ENCODE results near the gene DHH. TPM values are rescaled to one million over a fixed set of nuclear protein-coding genes. Genes with fewer than 3 reads are reported as not detected.

DHH gene
- total and polyA plus RNA-seq, 2 donors (not counting 3 experiments of a cell fraction or from before 2014, with no cell fraction given) = 2.9 to 3.3 TPM

- dilution Hi-C loops (cut with MboI; ENCODE audit: extremely low pct_ligation_motif_present, low sequenced_read_pairs) = no loop called here
- Histone ChIP-seq H3K36me3 (ENCODE audit: control insufficient read depth in 2 of 2, extremely low read depth in 1 of 2, insufficient read depth in 2 of 2, low read length in 2 of 2) (peaks cover 44 to 85% of the 10 kb centered on the region in 2 experiments), H3K79me2 (ENCODE audit: control insufficient read depth, insufficient read depth, low read length) (peaks cover under 1% of the 10 kb centered on the region), H3K27ac (ENCODE audit: insufficient read depth, low read depth, low read length) (no peak overlapping the region), H3K9me3 (replicated peaks; ENCODE audit: control insufficient read depth, insufficient read depth, low read length) (no peaks in the 10 kb centered on the region), H3K4me1 (ENCODE audit: control insufficient read depth, extremely low read depth, insufficient read depth, low read length) (no peaks in the 10 kb centered on the region), H3K4me2 (ENCODE audit: insufficient read depth, low read length) (no peak overlapping the region), H3K4me3 (replicated peaks in 1 of 3; ENCODE audit: insufficient read depth in 1 of 3, low read depth in 1 of 3, low read length in 3 of 3) (no peak overlapping the region), H3K27me3 (ENCODE audit: control insufficient read depth in 2 of 2, insufficient read depth in 2 of 2, low read length in 2 of 2) (no peaks in the 10 kb centered on the region), H3K9me1 (replicated peaks; ENCODE audit: control insufficient read depth, extremely low read depth, insufficient read depth, low read length) (no peaks in the 10 kb centered on the region), H4K20me1 (replicated peaks; ENCODE audit: control insufficient read depth, extremely low read depth, insufficient read depth, low read length) (no peaks in the 10 kb centered on the region), H2AFZ (ENCODE audit: low read depth, low read length) (no peak overlapping the region), H3K9ac (replicated peaks; ENCODE audit: extremely low read depth, insufficient read depth, low read length) (no peak overlapping the region)
- DNase-seq (ENCODE audit: low read depth, low spot score) = peak; percentile 39
- ChIA-PET POLR2A (no interaction called here), CTCF (interaction anchor here (0.7 to 2.0 kb wide), 19 partner anchors 10 to 216 kb away, joined by 3 to 16 read pairs (median 5); no protein-coding TSS in a partner anchor)
- no TSS peak for BruUV-seq (replicated peaks)
- TF ChIP-seq GATA2 (IDR thresholded peaks at IDR 0.05; ENCODE audit: insufficient read depth, insufficient read length, low read depth, low read length) = no peak
- TF ChIP-seq CTCF (IDR thresholded peaks at IDR 0.05; ENCODE audit: extremely low read depth in 1 of 2, insufficient read depth in 1 of 2, low read depth in 1 of 2, low read length in 2 of 2) = peak; percentile 68 to 75
- peak; percentile 73 for FAIRE-seq
- intact Hi-C loops (cut with micrococcal nuclease) = no loop called here
Observed at GRCh38 chr12:49043856-49044258, 50.7 kb downstream of the DHH start.

GRCh38 chr12:49043241-49043640 lies 51.4 kb downstream of the DHH start:
- dilution Hi-C loops (cut with MboI; ENCODE audit: extremely low pct_ligation_motif_present, low sequenced_read_pairs) = no loop called here
- H3K79me2 ChIP-seq (ENCODE audit: control insufficient read depth, insufficient read depth, low read length) = no peaks in the 10 kb centered on the region
- H4K20me1 ChIP-seq (replicated peaks; ENCODE audit: control insufficient read depth, extremely low read depth, insufficient read depth, low read length) = no peaks in the 10 kb centered on the region
- no TSS peak for BruUV-seq (replicated peaks)
- CTCF ChIA-PET = interaction anchor here (0.7 to 2.0 kb wide), 19 partner anchors 9 to 217 kb away, joined by 3 to 16 read pairs (median 5); no protein-coding TSS in a partner anchor
- no peak for TF ChIP-seq CTCF (IDR thresholded peaks at IDR 0.05; ENCODE audit: extremely low read depth in 1 of 2, insufficient read depth in 1 of 2, low read depth in 1 of 2, low read length in 2 of 2)
- TF ChIP-seq EZH2 (IDR thresholded peaks at IDR 0.05; ENCODE audit: borderline replicate concordance, low read depth, low read length, severe bottlenecking) = no peak
- no peak for TF ChIP-seq MAX (IDR thresholded peaks at IDR 0.05; ENCODE audit: insufficient read depth, insufficient read length)
- no peak for TF ChIP-seq GATA2 (IDR thresholded peaks at IDR 0.05; ENCODE audit: insufficient read depth, insufficient read length, low read depth, low read length)
- TF ChIP-seq FOS (IDR thresholded peaks at IDR 0.05; ENCODE audit: borderline replicate concordance, insufficient read depth, low read length) = no peak
- POLR2A ChIA-PET = no interaction called here
- no peak overlapping the region for H3K9ac ChIP-seq (replicated peaks; ENCODE audit: extremely low read depth, insufficient read depth, low read length)
- H3K27ac ChIP-seq (ENCODE audit: insufficient read depth, low read depth, low read length) = no peak overlapping the region
- H3K4me1 ChIP-seq (ENCODE audit: control insufficient read depth, extremely low read depth, insufficient read depth, low read length) = no peaks in the 10 kb centered on the region
- no peak overlapping the region for H3K4me3 ChIP-seq (replicated peaks in 1 of 3; ENCODE audit: insufficient read depth in 1 of 3, low read depth in 1 of 3, low read length in 3 of 3)
- FAIRE-seq (no peak), DNase-seq (ENCODE audit: low read depth, low spot score) (no peak)
- peaks cover 41 to 84% of the 10 kb centered on the region in 2 experiments for H3K36me3 ChIP-seq (ENCODE audit: control insufficient read depth in 2 of 2, extremely low read depth in 1 of 2, insufficient read depth in 2 of 2, low read length in 2 of 2)
- no peaks in the 10 kb centered on the region for H3K9me3 ChIP-seq (replicated peaks; ENCODE audit: control insufficient read depth, insufficient read depth, low read length)
- no peaks in the 10 kb centered on the region for H3K27me3 ChIP-seq (ENCODE audit: control insufficient read depth in 2 of 2, insufficient read depth in 2 of 2, low read length in 2 of 2)
- H3K9me1 ChIP-seq (replicated peaks; ENCODE audit: control insufficient read depth, extremely low read depth, insufficient read depth, low read length) = no peaks in the 10 kb centered on the region
- intact Hi-C loops (cut with micrococcal nuclease) = no loop called here
- H3K4me2 ChIP-seq (ENCODE audit: insufficient read depth, low read length) = no peak overlapping the region
- H2AFZ ChIP-seq (ENCODE audit: low read depth, low read length) = no peak overlapping the region

Measured in endothelial cell of umbilical vein (primary cell).